H1 (cell line): ENCODE measurements around the gene RHBDF1. TPM values are rescaled to one million over a fixed set of nuclear protein-coding genes. Genes with fewer than 3 reads are reported as not detected.

Experiments
- HDAC6 ChIP-seq: IDR thresholded peaks from one replicate; pipeline ENCODE4 v1.7.1; 2012; ENCODE audit warnings: low read depth, mild to moderate bottlenecking, inconsistent platforms, low read length, moderate library complexity
- SIN3A ChIP-seq, 2 experiments: IDR thresholded peaks in 1 of 2; conservative IDR thresholded peaks in 1 of 2; 2 replicates each; pipeline ENCODE4 v1.6.1; 2011 to 2012; ENCODE audit warnings: low read length in 2 of 2, improper control_type of control experiment in 1 of 2, low read depth in 1 of 2, mild to moderate bottlenecking in 1 of 2
- TAF1 ChIP-seq: IDR thresholded peaks from 2 replicates; pipeline ENCODE4 v1.6.1; 2011; ENCODE audit warnings: mild to moderate bottlenecking, low read depth, low read length
- polyA plus RNA-seq, 7 experiments: library from polyadenylated mRNA; depleted of rRNA in 3 of 7; stranded (reverse) in 5 of 7; unstranded in 2 of 7; fragments of >200 nt in 5 of 7; fragments of 200-250 nt in 2 of 7; gene quantifications; 1 replicate in 5 of 7; 2 replicates in 1 of 7; 4 replicates in 1 of 7; pipeline versions ENCODE4 v1.2.1 to v1.2.3, GENCODE V29; 2011 to 2013; ENCODE audit warnings: missing spikeins in 2 of 7, mixed read lengths in 2 of 7
- total RNA-seq: library from RNA; stranded (reverse); fragmentation: NEBNext Ultra II Directional; extraction: Animal tissue kit (Norgen Biotek cat#: 25700); gene quantifications from 2 replicates; pipeline ENCODE4 v1.2.1, GENCODE V29; 2021

Gene RHBDF1
- total and polyA plus RNA-seq, 2 of the 8 experiments (the other 6 are each of a cell fraction or from before 2014, with no cell fraction given): 37.4 to 51.6 TPM

DNA sequence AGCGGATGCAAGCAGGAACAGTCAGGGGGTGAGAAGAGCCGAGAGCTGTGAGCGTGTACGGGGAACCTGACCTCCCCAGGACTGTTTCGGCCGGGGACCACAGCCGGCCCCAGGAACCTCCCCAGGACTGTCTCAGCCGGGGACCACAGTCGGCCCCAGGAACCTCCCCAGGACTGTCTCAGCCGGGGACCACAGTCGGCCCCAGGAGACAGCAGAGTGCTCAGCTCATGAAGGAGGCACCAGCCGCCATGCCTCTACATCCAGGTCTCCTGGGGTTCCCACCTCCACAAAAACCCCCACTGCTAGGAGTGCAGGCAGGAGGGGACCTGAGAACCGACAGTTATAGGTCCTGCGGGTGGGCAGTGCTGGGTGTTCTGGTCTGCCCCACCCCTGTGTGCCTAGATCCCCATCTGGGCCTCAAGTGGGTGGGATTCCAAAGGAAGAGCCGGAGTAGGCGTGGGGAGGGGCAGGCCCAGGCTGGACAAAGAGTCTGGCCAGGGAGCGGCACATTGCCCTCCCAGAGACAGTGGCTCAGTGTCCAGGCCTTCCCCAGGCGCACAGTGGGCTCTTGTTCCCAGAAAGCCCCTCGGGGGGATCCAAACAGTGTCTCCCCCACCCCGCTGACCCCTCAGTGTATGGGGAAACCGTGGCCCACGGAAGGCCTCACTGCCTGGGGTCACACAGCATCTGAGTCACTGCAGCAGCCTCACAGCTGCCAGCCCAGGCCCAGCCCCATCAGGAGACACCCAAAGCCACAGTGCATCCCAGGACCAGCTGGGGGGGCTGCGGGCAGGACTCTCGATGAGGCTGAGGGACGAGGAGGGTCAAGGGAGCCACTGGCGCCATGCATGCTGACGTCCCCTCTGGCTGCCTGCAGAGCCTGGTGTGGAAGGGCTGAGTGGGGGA lies 4.3 kb downstream of the RHBDF1 start (continued):
- TF ChIP-seq SIN3A (conservative IDR thresholded peaks at IDR 0.05 in 1 of 2, IDR thresholded peaks at IDR 0.05 in 1 of 2; ENCODE audit: low read depth in 1 of 2, low read length in 2 of 2) (no peak), TAF1 (no peak), HDAC6 (no peak)
